GM23338 (cell line): ENCODE results near the gene ZNF469. TPM values are rescaled to one million over a fixed set of nuclear protein-coding genes. Genes with fewer than 3 reads are reported as not detected.

ENCODE experiments used
- ATAC-seq: fragments of 200-7000 bp; cut with Tn5 transposase; 3 replicates; pipeline ENCODE4 v1.9.1; 2020
- DNase-seq: peaks from one replicate; pipeline ENCODE4 v3.0.0-alpha.2; 2015; ENCODE audit warnings: low spot score
- H2AFZ ChIP-seq: fragments of 200-600 bp; sonication (generic); 2 replicates; pipeline ENCODE4 v1.8.0; 2016; ENCODE audit warnings: antibody characterized with exemption, mild to moderate bottlenecking, moderate library complexity
- H3F3A ChIP-seq: fragments of 200-600 bp; sonication (generic); replicated peaks from 2 replicates; pipeline ENCODE4 v1.8.0; 2017; ENCODE audit warnings: antibody characterized with exemption, mixed run types, low read depth
- H3K27ac ChIP-seq: fragments of 200-600 bp; sonication (generic); 2 replicates; pipeline ENCODE4 v1.6.1; 2016; ENCODE audit warnings: low read depth
- H3K27me3 ChIP-seq: fragments of 200-600 bp; sonication (generic); 2 replicates; pipeline ENCODE4 v1.8.0; 2016; ENCODE audit warnings: mild to moderate bottlenecking, mixed run types, moderate library complexity; ENCODE audit not compliant: insufficient read depth
- H3K36me3 ChIP-seq: fragments of 200-600 bp; sonication (generic); 2 replicates; pipeline ENCODE4 v1.8.0; 2016; ENCODE audit warnings: mild to moderate bottlenecking; ENCODE audit not compliant: insufficient read depth
- H3K4me1 ChIP-seq: fragments of 200-600 bp; sonication (generic); 2 replicates; pipeline ENCODE4 v1.8.0; 2016; ENCODE audit warnings: mild to moderate bottlenecking, moderate library complexity; ENCODE audit not compliant: insufficient read depth
- H3K4me2 ChIP-seq: fragments of 200-600 bp; sonication (generic); 2 replicates; pipeline ENCODE4 v1.7.1; 2017; ENCODE audit warnings: mixed run types
- H3K4me3 ChIP-seq: fragments of 200-600 bp; sonication (generic); 2 replicates; pipeline ENCODE4 v1.6.1; 2016; ENCODE audit warnings: mixed run types
- H3K79me2 ChIP-seq: fragments of 200-600 bp; sonication (generic); replicated peaks from 2 replicates; pipeline ENCODE4 v1.8.0; 2017; ENCODE audit warnings: mild to moderate bottlenecking; ENCODE audit not compliant: insufficient read depth
- H3K9me2 ChIP-seq: fragments of 200-600 bp; sonication (generic); 2 replicates; pipeline ENCODE4 v1.8.0; 2017; ENCODE audit not compliant: insufficient read depth
- H4K20me1 ChIP-seq: fragments of 200-600 bp; sonication (generic); replicated peaks from 2 replicates; pipeline ENCODE4 v1.8.0; 2017; ENCODE audit warnings: mild to moderate bottlenecking; ENCODE audit not compliant: insufficient read depth
- H3K27ac Mint-ChIP-seq: 2 replicates; pipeline ENCODE4 v1.8.0; 2020; ENCODE audit warnings: inconsistent platforms, mild to moderate bottlenecking, moderate library complexity, mixed read lengths
- H3K27me3 Mint-ChIP-seq: 3 replicates; pipeline ENCODE4 v1.8.0; 2022; ENCODE audit warnings: low read depth, mild to moderate bottlenecking, moderate library complexity, mixed read lengths, inconsistent platforms; ENCODE audit not compliant: insufficient read depth, poor library complexity
- H3K36me3 Mint-ChIP-seq: 3 replicates; pipeline ENCODE4 v1.8.0; 2021; ENCODE audit warnings: low read depth, mild to moderate bottlenecking, inconsistent platforms, moderate library complexity, mixed read lengths
- H3K4me1 Mint-ChIP-seq: 3 replicates; pipeline ENCODE4 v1.8.0; 2020; ENCODE audit warnings: mild to moderate bottlenecking, inconsistent platforms, mixed read lengths
- H3K4me3 Mint-ChIP-seq: 3 replicates; pipeline ENCODE4 v1.8.0; 2021; ENCODE audit warnings: moderate library complexity, mild to moderate bottlenecking, inconsistent platforms, mixed read lengths
- H3K9me3 Mint-ChIP-seq: 3 replicates; pipeline ENCODE4 v1.8.0; 2020; ENCODE audit warnings: moderate library complexity, mild to moderate bottlenecking, inconsistent platforms, mixed read lengths
- CREB1 ChIP-seq: fragments of 250-450 bp; sonication (Bioruptor Pico); IDR thresholded peaks from 2 replicates; pipeline ENCODE4 v1.5.0; 2020; ENCODE audit warnings: low read depth, mild to moderate bottlenecking, moderate library complexity
- EZH2 ChIP-seq: fragments of 200-600 bp; sonication (generic); IDR thresholded peaks from one replicate; pipeline ENCODE4 v1.8.0; 2017; ENCODE audit warnings: antibody characterized with exemption, mild to moderate bottlenecking, low read depth; ENCODE audit not compliant: unreplicated experiment
- EZH2phosphoT487 ChIP-seq: fragments of 200-600 bp; sonication (generic); IDR thresholded peaks from one replicate; pipeline ENCODE4 v1.8.1; 2018; ENCODE audit warnings: antibody characterized with exemption; ENCODE audit not compliant: unreplicated experiment
- JUNB ChIP-seq: IDR thresholded peaks from one replicate; pipeline ENCODE4 v1.6.1; 2016; ENCODE audit warnings: antibody characterized with exemption; ENCODE audit not compliant: unreplicated experiment
- NANOG ChIP-seq: IDR thresholded peaks from 2 replicates; pipeline ENCODE4 v1.6.1; 2016; ENCODE audit warnings: antibody characterized with exemption, borderline replicate concordance
- POLR2AphosphoS5 ChIP-seq: IDR thresholded peaks from 2 replicates; pipeline ENCODE4 v1.6.1; 2016; ENCODE audit warnings: antibody characterized with exemption, low read depth
- REST ChIP-seq: IDR thresholded peaks from one replicate; pipeline ENCODE4 v1.6.1; 2018; ENCODE audit warnings: antibody characterized with exemption; ENCODE audit not compliant: unreplicated experiment
- STAT1 ChIP-seq: IDR thresholded peaks from one replicate; pipeline ENCODE4 v1.6.1; 2016; ENCODE audit warnings: antibody characterized with exemption; ENCODE audit not compliant: unreplicated experiment
- ZNF114 ChIP-seq: fragments of 250-450 bp; sonication (Bioruptor Pico); IDR thresholded peaks from 2 replicates; pipeline ENCODE4 v1.5.0; 2020; ENCODE audit warnings: mild to moderate bottlenecking, moderate library complexity
- ZNF331 ChIP-seq: fragments of 250-450 bp; sonication (Bioruptor Pico); IDR thresholded peaks from 2 replicates; pipeline ENCODE4 v1.5.0; 2020; ENCODE audit warnings: low read depth, mild to moderate bottlenecking, moderate library complexity
- polyA plus RNA-seq: library from polyadenylated mRNA; unstranded; fragments of >200 nt; fragmentation: Nextera tagmentation; extraction: Ambion mirVana; gene quantifications from 2 replicates; pipeline ENCODE4 v1.2.1, GENCODE V29; 2016
- total RNA-seq: library from RNA; depleted of rRNA; stranded (reverse); fragments of >200 nt; shearing (Covaris generic); gene quantifications from 2 replicates; pipeline ENCODE4 v1.2.3, GENCODE V29; 2014
- TF ChIP-seq, protein P1 (sequence below), 2 experiments: fragments of 200-600 bp in 1 of 2; sonication (generic) in 1 of 2; conservative IDR thresholded peaks; 2 replicates each; pipeline versions ENCODE4 v1.5.1 to v1.6.1; 2016 to 2017; ENCODE audit warnings: antibody characterized with exemption in 2 of 2, low read depth in 2 of 2, mild to moderate bottlenecking in 2 of 2, moderate library complexity in 1 of 2
- TF ChIP-seq, protein P2 (sequence below): fragments of 250-450 bp; sonication (Bioruptor Pico); IDR thresholded peaks from 2 replicates; pipeline ENCODE4 v1.5.0; 2020; ENCODE audit warnings: mild to moderate bottlenecking, moderate library complexity
- TF ChIP-seq, protein P3 (sequence below): IDR thresholded peaks from 2 replicates; pipeline ENCODE4 v1.6.1; 2016; ENCODE audit warnings: antibody characterized with exemption

ZNF469 gene
- total and polyA plus RNA-seq, 2 experiments from 2014 or later: 0.23 to 1.9 TPM

GRCh38 chr16:88370365-88370764 is 12.4 kb upstream of the ZNF469 start:
- no peak for DNase-seq
- no peak for TF ChIP-seq NANOG
- TF ChIP-seq REST: no peak
- no peak for TF ChIP-seq STAT1
- TF ChIP-seq POLR2AphosphoS5: no peak
- TF ChIP-seq, protein P1, sequence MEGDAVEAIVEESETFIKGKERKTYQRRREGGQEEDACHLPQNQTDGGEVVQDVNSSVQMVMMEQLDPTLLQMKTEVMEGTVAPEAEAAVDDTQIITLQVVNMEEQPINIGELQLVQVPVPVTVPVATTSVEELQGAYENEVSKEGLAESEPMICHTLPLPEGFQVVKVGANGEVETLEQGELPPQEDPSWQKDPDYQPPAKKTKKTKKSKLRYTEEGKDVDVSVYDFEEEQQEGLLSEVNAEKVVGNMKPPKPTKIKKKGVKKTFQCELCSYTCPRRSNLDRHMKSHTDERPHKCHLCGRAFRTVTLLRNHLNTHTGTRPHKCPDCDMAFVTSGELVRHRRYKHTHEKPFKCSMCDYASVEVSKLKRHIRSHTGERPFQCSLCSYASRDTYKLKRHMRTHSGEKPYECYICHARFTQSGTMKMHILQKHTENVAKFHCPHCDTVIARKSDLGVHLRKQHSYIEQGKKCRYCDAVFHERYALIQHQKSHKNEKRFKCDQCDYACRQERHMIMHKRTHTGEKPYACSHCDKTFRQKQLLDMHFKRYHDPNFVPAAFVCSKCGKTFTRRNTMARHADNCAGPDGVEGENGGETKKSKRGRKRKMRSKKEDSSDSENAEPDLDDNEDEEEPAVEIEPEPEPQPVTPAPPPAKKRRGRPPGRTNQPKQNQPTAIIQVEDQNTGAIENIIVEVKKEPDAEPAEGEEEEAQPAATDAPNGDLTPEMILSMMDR (conservative IDR thresholded peaks at IDR 0.05; ENCODE audit: low read depth in 2 of 2): no peak
- no peak for TF ChIP-seq EZH2
- no peak for TF ChIP-seq ZNF331 (CRISPR knock-in tag)
- TF ChIP-seq, protein P2, sequence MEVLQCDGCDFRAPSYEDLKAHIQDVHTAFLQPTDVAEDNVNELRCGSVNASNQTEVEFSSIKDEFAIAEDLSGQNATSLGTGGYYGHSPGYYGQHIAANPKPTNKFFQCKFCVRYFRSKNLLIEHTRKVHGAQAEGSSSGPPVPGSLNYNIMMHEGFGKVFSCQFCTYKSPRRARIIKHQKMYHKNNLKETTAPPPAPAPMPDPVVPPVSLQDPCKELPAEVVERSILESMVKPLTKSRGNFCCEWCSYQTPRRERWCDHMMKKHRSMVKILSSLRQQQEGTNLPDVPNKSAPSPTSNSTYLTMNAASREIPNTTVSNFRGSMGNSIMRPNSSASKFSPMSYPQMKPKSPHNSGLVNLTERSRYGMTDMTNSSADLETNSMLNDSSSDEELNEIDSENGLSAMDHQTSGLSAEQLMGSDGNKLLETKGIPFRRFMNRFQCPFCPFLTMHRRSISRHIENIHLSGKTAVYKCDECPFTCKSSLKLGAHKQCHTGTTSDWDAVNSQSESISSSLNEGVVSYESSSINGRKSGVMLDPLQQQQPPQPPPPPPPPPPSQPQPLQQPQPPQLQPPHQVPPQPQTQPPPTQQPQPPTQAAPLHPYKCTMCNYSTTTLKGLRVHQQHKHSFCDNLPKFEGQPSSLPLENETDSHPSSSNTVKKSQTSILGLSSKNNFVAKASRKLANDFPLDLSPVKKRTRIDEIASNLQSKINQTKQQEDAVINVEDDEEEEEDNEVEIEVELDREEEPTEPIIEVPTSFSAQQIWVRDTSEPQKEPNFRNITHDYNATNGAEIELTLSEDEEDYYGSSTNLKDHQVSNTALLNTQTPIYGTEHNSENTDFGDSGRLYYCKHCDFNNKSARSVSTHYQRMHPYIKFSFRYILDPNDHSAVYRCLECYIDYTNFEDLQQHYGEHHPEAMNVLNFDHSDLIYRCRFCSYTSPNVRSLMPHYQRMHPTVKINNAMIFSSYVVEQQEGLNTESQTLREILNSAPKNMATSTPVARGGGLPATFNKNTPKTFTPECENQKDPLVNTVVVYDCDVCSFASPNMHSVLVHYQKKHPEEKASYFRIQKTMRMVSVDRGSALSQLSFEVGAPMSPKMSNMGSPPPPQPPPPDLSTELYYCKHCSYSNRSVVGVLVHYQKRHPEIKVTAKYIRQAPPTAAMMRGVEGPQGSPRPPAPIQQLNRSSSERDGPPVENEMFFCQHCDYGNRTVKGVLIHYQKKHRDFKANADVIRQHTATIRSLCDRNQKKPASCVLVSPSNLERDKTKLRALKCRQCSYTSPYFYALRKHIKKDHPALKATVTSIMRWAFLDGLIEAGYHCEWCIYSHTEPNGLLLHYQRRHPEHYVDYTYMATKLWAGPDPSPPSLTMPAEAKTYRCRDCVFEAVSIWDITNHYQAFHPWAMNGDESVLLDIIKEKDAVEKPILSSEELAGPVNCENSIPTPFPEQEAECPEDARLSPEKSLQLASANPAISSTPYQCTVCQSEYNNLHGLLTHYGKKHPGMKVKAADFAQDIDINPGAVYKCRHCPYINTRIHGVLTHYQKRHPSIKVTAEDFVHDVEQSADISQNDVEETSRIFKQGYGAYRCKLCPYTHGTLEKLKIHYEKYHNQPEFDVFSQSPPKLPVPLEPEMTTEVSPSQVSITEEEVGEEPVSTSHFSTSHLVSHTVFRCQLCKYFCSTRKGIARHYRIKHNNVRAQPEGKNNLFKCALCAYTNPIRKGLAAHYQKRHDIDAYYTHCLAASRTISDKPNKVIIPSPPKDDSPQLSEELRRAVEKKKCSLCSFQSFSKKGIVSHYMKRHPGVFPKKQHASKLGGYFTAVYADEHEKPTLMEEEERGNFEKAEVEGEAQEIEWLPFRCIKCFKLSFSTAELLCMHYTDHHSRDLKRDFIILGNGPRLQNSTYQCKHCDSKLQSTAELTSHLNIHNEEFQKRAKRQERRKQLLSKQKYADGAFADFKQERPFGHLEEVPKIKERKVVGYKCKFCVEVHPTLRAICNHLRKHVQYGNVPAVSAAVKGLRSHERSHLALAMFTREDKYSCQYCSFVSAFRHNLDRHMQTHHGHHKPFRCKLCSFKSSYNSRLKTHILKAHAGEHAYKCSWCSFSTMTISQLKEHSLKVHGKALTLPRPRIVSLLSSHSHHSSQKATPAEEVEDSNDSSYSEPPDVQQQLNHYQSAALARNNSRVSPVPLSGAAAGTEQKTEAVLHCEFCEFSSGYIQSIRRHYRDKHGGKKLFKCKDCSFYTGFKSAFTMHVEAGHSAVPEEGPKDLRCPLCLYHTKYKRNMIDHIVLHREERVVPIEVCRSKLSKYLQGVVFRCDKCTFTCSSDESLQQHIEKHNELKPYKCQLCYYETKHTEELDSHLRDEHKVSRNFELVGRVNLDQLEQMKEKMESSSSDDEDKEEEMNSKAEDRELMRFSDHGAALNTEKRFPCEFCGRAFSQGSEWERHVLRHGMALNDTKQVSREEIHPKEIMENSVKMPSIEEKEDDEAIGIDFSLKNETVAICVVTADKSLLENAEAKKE (CRISPR knock-in tag): no peak
- TF ChIP-seq ZNF114 (CRISPR knock-in tag): no peak
- no peak for TF ChIP-seq CREB1
- TF ChIP-seq JUNB: no peak
- TF ChIP-seq, protein P3, sequence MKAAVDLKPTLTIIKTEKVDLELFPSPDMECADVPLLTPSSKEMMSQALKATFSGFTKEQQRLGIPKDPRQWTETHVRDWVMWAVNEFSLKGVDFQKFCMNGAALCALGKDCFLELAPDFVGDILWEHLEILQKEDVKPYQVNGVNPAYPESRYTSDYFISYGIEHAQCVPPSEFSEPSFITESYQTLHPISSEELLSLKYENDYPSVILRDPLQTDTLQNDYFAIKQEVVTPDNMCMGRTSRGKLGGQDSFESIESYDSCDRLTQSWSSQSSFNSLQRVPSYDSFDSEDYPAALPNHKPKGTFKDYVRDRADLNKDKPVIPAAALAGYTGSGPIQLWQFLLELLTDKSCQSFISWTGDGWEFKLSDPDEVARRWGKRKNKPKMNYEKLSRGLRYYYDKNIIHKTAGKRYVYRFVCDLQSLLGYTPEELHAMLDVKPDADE: no peak
- TF ChIP-seq EZH2phosphoT487: no peak
- Mint-ChIP-seq H3K36me3 (no peaks in the 10 kb centered on the region), H3K4me3 (no peak overlapping the region), H3K27ac (no peak overlapping the region), H3K27me3 (no peaks in the 10 kb centered on the region), H3K9me3 (peaks cover 2% of the 10 kb centered on the region; the same call in 2 of the 3 replicates), H3K4me1 (no peaks in the 10 kb centered on the region; the same call in 2 of the 3 replicates)
- Histone ChIP-seq H3K4me1 (no peaks in the 10 kb centered on the region), H4K20me1 (no peaks in the 10 kb centered on the region), H3F3A (no peaks in the 10 kb centered on the region), H2AFZ (no peak overlapping the region), H3K79me2 (no peaks in the 10 kb centered on the region), H3K27ac (no peak overlapping the region), H3K27me3 (no peaks in the 10 kb centered on the region), H3K36me3 (no peaks in the 10 kb centered on the region), H3K4me2 (no peak overlapping the region), H3K9me2 (peaks cover 8% of the 10 kb centered on the region; the same call in 1 of the 2 replicates), H3K4me3 (no peak overlapping the region)
- no peak for ATAC-seq
